ENCODE data around the gene CFAP69. TPM values are rescaled to one million over a fixed set of nuclear protein-coding genes. Genes with fewer than 3 reads are reported as not detected.

CFAP69 gene
- total RNA-seq, 2 experiments from 2014 or later, result 0.42 TPM; not detected in 1

DNA sequence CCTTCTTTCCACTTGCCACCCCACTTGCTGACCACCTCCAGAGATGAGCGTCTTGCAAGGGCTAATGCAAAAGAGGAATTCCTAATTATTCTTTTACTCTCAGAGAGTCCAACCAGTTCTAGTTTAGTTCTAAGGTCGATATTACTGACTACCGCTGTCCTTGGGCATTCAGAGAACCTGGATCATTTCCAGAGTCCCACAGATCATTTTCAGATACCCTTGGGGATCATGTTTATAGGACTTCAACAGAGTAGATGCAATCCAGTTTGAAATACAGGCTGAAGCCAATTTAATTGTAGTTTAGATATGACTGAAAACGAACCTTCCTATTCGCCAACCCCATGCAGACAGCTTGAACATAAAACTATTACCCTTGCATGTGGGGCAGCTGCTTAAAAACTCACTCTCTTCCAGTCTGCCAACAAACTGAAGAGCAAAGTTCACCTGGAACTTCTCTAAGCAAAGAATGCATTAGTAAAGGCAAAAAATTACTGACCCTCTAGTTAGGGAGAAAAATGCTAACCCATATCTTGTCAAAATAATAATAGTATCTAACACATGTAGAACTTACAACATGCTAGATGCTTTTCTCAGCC, 22.4 kb downstream of the CFAP69 start:
- Mint-ChIP-seq H3K36me3 (no peaks in the 10 kb centered on the region), H3K27me3 (peaks cover 11% of the 10 kb centered on the region), H3K4me1 (no peaks in the 10 kb centered on the region), H3K4me3 (no peak overlapping the region), H3K9me3 (ENCODE audit: low read depth) (no peaks in the 10 kb centered on the region), H3K27ac (no peak overlapping the region)
- CTCF ChIA-PET, result interaction anchor here (1.0 to 1.3 kb wide), 3 partner anchors 90 to 161 kb away, joined by 3 read pairs; partner anchors contain the start of gene STEAP1
- DNase-seq, result no peak
- no peak for ATAC-seq

DNA sequence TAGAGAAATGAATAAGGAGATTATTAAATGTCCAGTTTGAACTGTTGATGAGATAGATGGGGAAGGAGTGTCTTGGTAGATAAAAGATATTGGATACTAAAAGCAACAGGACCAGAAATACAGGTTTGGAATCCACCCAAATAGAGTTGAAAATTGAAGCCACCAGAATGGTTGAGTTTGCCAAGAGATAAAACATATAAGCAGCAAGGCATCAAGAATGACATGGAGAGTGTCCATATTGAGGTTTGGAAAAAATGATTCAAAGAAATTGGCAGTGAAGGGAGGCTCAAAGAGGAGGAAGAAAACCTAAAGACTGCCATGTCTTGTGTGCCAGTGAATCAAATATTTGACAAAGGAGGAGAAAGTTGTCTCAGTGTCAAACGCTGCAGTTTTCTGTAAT, 24.2 kb downstream of the CFAP69 start:
- Mint-ChIP-seq H3K9me3 (ENCODE audit: low read depth) (no peaks in the 10 kb centered on the region), H3K4me3 (no peak overlapping the region), H3K36me3 (no peaks in the 10 kb centered on the region), H3K27me3 (peaks cover 16% of the 10 kb centered on the region), H3K4me1 (no peaks in the 10 kb centered on the region), H3K27ac (no peak overlapping the region)
- CTCF ChIA-PET, result no interaction called here
- DNase-seq (no peak), ATAC-seq (no peak)

DNA sequence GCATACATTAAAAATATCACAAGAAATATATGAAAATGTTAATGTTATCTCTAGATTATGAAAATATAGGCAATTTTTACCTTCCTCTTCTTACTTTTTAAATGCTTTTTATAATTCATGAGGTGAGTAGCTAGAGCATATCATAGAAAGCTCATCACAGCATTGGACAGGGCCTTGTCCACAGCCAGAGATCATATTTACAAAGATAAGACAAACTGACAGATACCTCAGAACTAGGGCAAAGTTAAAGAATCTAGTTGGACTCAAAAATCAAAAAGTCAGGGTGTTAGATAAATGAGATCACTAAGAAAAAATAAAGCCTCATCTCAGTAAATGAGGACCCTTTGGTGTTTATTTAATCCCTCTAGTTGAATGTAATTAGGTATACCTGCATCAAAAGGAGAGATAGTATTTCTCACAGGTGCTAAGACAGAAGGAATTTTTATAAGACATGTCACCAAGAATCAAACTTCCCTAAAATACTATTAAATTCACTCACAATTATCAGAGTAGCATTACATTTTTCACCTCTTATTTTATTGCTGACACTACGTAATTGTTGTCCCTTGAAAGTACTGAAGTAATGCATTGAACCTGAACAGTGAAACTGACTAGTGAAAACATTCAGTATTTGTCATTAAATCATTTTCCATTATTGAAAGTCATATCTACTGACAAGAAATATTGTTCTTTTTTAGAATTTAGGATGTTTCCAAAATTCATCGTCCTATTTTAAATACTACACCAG, 25.6 kb downstream of the CFAP69 start:
- no peak overlapping the region for H3K4me3 Mint-ChIP-seq
- H3K4me1 Mint-ChIP-seq, result no peaks in the 10 kb centered on the region
- H3K9me3 Mint-ChIP-seq (ENCODE audit: low read depth), result no peaks in the 10 kb centered on the region
- ATAC-seq, result no peak
- CTCF ChIA-PET, result no interaction called here
- H3K27me3 Mint-ChIP-seq, result peaks cover 13% of the 10 kb centered on the region
- no peak for DNase-seq
- H3K36me3 Mint-ChIP-seq, result no peaks in the 10 kb centered on the region
- H3K27ac Mint-ChIP-seq, result no peak overlapping the region

DNA sequence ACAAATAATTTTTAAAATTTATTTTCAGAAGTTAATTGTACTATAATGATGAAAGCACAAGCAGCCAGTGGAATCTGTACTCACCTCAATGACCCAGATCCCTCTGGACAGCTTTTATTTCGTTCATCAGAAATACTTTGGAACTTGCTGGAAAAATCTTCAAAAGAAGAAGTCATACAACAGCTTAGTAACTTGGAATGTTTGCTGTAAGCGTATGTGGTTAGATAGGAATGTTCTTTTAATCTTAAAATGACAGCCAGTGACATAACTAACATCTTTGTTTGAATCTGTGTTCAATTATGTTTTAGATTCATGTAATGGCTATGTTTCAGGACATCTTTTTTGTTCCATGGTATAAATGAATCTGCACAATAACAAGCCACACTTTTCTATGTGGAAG, 26.8 kb downstream of the CFAP69 start:
- no peaks in the 10 kb centered on the region for H3K4me1 Mint-ChIP-seq
- H3K27me3 Mint-ChIP-seq, result peaks cover 13% of the 10 kb centered on the region
- no peaks in the 10 kb centered on the region for H3K36me3 Mint-ChIP-seq
- H3K9me3 Mint-ChIP-seq (ENCODE audit: low read depth), result no peaks in the 10 kb centered on the region
- ATAC-seq (no peak), DNase-seq (no peak)
- H3K4me3 Mint-ChIP-seq, result no peak overlapping the region
- H3K27ac Mint-ChIP-seq, result no peak overlapping the region
- CTCF ChIA-PET, result no interaction called here

DNA sequence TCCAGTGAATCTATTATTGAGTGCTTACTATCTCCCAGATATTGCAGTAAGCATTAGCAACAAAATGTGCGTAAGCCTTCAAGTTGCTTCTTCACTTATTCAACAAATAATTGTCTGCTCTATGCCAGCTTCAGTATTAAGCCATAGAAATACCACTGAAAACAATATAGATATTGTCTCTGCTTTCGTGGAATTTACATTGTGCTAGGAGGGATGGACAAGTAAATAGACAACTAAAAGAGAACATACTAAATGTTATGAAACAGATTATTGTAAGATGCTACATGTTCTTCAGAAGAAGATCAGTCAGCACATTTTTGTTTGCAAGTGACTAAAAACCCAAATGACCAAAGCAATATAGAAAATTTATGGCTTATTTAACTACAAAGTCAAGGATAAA, 27.3 kb downstream of the CFAP69 start:
- no peaks in the 10 kb centered on the region for H3K36me3 Mint-ChIP-seq
- no peaks in the 10 kb centered on the region for H3K9me3 Mint-ChIP-seq (ENCODE audit: low read depth)
- H3K27ac Mint-ChIP-seq, result no peak overlapping the region
- ATAC-seq (no peak), DNase-seq (no peak)
- H3K4me1 Mint-ChIP-seq, result no peaks in the 10 kb centered on the region
- no peak overlapping the region for H3K4me3 Mint-ChIP-seq
- peaks cover 11% of the 10 kb centered on the region for H3K27me3 Mint-ChIP-seq
- CTCF ChIA-PET, result no interaction called here

DNA sequence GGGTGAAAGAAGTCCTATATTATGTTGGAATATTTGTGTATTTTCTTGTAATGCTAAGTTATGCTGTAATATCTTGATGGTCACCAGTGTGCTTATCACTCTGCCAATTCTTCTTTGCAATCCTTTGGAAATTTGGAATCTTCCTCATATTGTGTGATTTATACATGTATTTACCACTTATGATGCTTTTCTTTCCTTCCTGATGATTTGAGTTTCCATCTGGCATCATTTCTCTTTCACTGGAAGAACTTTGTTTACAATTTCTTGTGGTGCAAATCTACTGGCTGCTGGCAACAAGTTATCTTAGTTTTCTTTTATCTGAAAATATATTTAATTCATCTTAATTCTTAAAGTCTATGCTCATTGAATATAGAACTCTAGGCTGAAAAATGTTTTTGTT, 29.2 kb downstream of the CFAP69 start:
- no peak overlapping the region for H3K4me3 Mint-ChIP-seq
- no peak overlapping the region for H3K27ac Mint-ChIP-seq
- H3K27me3 Mint-ChIP-seq, result peaks cover 11% of the 10 kb centered on the region
- DNase-seq, result no peak
- H3K36me3 Mint-ChIP-seq, result no peaks in the 10 kb centered on the region
- no peak for ATAC-seq
- no peaks in the 10 kb centered on the region for H3K9me3 Mint-ChIP-seq (ENCODE audit: low read depth)
- CTCF ChIA-PET, result no interaction called here
- no peaks in the 10 kb centered on the region for H3K4me1 Mint-ChIP-seq

DNA sequence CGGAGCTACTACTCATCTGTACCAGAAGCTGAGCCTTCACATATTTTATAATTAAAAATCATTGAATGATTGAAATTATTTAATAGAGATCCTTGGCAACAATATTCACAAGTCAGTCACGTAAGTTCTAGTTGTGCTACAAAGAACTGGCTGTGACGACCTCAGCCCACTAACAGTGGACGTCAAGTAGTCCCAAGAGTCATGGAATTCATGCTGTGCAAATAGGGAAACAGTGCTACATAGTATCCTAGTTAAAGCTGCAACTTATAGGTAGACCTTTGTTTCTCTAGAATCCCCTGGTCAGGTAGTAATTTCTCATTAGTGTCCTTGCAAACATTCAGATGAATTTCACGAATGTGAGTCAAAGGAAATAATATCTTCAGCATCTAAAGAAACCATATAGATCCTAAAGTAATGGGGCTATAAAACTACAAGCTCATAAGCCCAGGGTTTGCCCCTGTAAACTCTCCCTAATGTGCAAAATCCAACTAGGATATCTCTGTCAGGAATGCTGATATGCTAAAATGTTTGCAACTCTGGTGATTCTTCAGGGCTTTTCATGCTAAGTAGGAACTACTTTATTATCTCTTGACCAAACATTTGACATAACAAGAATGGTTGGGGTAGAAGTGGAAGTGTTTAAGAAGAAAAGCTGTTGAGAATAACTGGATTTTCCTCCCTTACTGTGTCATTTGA, 31.2 kb downstream of the CFAP69 start:
- CTCF ChIA-PET, result interaction anchor here (2.1 kb wide), 1 partner anchor 152 kb away, joined by 7 read pairs; no protein-coding TSS in a partner anchor
- no peak for ATAC-seq
- Mint-ChIP-seq H3K4me3 (no peak overlapping the region), H3K27me3 (peaks cover 10% of the 10 kb centered on the region), H3K4me1 (no peaks in the 10 kb centered on the region), H3K36me3 (no peaks in the 10 kb centered on the region), H3K9me3 (ENCODE audit: low read depth) (no peaks in the 10 kb centered on the region), H3K27ac (no peak overlapping the region)
- no peak for DNase-seq

DNA sequence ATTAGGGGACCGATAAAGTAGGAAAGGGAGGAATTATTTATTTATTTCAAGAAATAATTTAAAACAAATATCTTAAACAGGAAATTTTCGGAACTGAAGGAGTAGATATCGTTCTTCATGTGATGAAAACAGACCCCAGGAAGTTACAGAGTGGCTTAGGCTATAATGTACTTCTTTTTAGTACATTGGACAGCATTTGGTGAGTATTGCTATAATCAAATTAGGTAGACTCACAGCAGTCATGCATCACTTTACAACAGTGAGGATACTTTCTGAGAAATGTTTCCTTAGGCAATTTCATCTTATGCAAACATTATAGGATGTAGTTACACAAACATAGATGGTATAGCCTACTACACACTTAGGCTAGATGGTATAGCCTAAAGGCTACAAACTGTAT, 43.2 kb downstream of the CFAP69 start:
- ATAC-seq (no peak), DNase-seq (no peak)
- Mint-ChIP-seq H3K4me3 (no peak overlapping the region), H3K27ac (no peak overlapping the region), H3K9me3 (ENCODE audit: low read depth) (no peaks in the 10 kb centered on the region), H3K36me3 (no peaks in the 10 kb centered on the region), H3K4me1 (peaks cover 6% of the 10 kb centered on the region), H3K27me3 (peaks cover 3% of the 10 kb centered on the region)
- CTCF ChIA-PET, result no interaction called here

DNA sequence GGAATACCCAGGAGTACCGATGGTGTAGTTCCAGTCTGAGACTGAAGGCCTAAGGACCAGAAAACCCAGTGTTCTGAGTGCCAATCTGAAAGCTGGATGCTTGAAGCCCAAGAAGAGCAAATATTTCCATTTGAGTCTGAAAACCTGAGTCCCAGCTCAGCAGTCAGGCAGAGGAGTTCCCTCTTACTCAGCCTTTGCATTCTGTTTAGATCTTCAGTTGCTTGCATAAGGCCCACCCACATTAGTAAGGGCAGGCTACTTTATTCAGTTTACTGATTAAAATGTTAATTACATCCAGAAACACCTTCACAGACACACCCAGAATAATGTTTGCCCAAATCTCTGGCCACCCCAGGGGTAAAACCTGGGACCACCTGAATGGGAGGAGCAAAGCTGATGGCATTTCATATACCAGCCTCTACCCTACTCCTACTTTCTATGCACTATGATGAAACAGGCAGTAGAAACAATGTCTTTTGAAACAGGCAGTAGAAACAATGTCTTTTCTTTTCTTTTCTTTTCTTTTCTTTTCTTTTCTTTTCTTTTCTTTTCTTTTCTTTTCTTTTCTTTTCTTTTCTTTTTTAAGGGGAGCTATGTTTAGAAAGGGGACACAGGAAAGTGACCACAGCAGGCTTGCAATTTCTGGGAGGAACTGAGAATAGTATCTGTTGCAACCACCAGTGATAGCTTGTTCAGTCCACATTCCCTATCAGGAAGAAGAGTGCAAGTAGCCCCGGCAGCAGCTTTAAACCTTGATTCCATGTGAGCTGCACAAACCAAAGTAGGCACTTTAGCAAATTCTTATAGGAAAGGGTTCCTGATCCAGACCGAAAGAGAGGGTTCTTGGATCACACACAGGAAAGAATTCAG, 45.5 kb downstream of the CFAP69 start:
- H3K27ac Mint-ChIP-seq, result no peak overlapping the region
- H3K4me1 Mint-ChIP-seq, result peaks cover 2% of the 10 kb centered on the region
- no peak for ATAC-seq
- no peak overlapping the region for H3K4me3 Mint-ChIP-seq
- CTCF ChIA-PET, result interaction anchor here (1.2 kb wide), 1 partner anchor 137 kb away, joined by 3 read pairs; the partner anchor contains the start of gene STEAP1
- H3K36me3 Mint-ChIP-seq, result no peaks in the 10 kb centered on the region
- H3K9me3 Mint-ChIP-seq (ENCODE audit: low read depth), result no peaks in the 10 kb centered on the region
- peaks cover 6% of the 10 kb centered on the region for H3K27me3 Mint-ChIP-seq
- no peak for DNase-seq

DNA sequence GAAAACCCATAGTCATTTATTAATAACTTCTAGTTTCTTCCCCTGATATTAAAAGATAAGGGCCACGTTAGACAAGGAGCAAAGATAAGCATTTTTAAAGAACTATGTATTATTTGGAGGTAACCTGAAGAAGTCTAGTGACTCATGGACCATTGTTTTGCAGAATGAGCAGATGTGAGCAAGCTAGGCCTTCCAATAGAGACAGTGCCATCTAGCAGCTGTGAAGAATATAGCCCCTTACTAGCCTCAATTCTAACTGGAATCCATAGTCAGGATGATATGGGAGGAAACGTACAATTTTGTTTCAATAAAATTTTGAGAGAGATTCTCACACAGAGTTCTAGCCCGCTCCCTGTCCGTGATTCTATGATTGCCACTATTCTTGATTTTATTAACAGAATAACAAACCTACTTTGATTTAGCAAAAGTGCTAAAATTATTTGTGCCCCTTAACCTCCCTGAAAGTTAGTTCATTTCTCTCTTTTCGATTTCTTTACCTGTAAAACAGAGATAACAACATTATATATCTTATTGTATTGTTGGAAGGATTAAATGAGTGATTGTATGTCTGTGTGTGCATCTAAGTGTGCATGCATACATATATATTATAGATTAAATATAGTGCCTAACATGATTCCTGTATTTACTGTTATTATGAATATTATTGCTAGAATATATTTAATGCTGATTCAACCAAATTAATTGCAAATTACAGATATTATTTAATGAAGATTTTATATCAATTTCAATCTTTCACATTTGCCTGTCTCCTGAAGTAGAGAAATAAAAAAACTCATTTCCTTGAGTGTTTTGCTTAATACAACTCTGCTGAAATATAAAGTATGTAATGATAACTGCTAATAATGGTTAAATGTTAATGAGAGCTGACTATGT, 53.4 kb downstream of the CFAP69 start:
- peak; percentile 57 for ATAC-seq

DNA sequence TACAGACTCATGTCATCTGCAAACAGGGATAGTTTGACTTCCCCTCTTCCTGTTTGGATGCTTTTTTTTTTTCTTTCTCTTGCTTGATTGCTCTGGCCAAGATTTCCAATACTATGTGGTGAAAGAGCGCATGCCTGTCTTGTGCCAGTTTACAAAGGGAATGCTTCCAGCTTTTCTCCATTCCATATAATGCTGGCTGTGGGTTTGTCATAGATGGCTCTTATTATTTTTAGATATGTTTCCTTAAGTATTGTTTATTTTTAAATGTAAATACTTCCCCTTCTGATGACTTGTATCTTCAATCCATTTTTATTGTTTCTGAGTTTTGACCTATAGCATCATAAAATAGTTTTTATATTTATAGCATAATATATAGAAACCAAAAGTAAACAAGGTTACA, 58.3 kb downstream of the CFAP69 start:
- H3K9me3 Mint-ChIP-seq (ENCODE audit: low read depth), result no peaks in the 10 kb centered on the region
- CTCF ChIA-PET, result no interaction called here
- no peak overlapping the region for H3K4me3 Mint-ChIP-seq
- no peak for ATAC-seq
- H3K27ac Mint-ChIP-seq, result no peak overlapping the region
- no peak for DNase-seq
- H3K27me3 Mint-ChIP-seq, result peaks cover 2% of the 10 kb centered on the region
- no peaks in the 10 kb centered on the region for H3K4me1 Mint-ChIP-seq
- H3K36me3 Mint-ChIP-seq, result no peaks in the 10 kb centered on the region

More for the DNA sequence above, 53.4 kb downstream of the CFAP69 start:
- CTCF ChIA-PET, result interaction anchor here (1.6 kb wide), 1 partner anchor 144 kb away, joined by 8 read pairs; the partner anchor contains the start of gene STEAP1
- no peaks in the 10 kb centered on the region for H3K36me3 Mint-ChIP-seq
- H3K4me3 Mint-ChIP-seq, result no peak overlapping the region
- DNase-seq, result no peak
- H3K9me3 Mint-ChIP-seq (ENCODE audit: low read depth), result no peaks in the 10 kb centered on the region
- H3K27me3 Mint-ChIP-seq, result peaks cover 3% of the 10 kb centered on the region
- H3K4me1 Mint-ChIP-seq, result no peaks in the 10 kb centered on the region
- H3K27ac Mint-ChIP-seq, result no peak overlapping the region

DNA sequence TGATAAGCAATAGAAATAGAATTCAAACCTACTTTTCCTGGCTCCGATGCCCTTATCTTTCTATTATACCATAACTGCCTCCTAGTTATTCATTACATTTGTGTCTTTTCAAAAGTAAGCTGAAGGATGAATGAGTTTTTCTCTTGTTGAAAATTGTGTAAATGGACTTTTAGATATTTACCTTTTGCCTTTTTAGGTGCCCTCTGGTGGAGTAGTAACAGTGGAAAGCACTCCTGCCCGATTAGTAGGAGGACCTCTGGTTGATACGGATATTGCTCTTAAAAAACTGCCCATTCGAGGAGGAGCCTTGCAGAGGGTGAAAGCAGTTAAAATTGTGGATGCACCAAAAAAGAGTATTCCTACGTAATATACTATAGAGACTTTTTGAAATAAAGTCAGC, 64.9 kb downstream of the CFAP69 start:
- no peak overlapping the region for H3K27ac Mint-ChIP-seq
- H3K36me3 Mint-ChIP-seq, result no peaks in the 10 kb centered on the region
- no peaks in the 10 kb centered on the region for H3K9me3 Mint-ChIP-seq (ENCODE audit: low read depth)
- ATAC-seq (no peak), DNase-seq (no peak)
- peaks cover 7% of the 10 kb centered on the region for H3K27me3 Mint-ChIP-seq
- no peak overlapping the region for H3K4me3 Mint-ChIP-seq
- no peaks in the 10 kb centered on the region for H3K4me1 Mint-ChIP-seq
- CTCF ChIA-PET, result no interaction called here
